Central memory CD8-positive, alpha-beta T cell (primary cell): Measurements from ENCODE around the gene ALMS1.
"Not testable (repeated sequence)": the region's sequence is repeated elsewhere in the genome, so short reads cannot be mapped to it uniquely, and the experiment has no call there.

Experiments
- ATAC-seq: fragments of 150-1000 bp; cut with Tn5 transposase; replicated peaks from 2 replicates; pipeline ENCODE4 v1.10.0; 2022; ENCODE audit warnings: mild to moderate bottlenecking, moderate FRiP score, moderate number of reproducible peaks; ENCODE audit not compliant: poor library complexity, severe bottlenecking; ENCODE audit errors: extremely low read depth
- DNase-seq, 2 donors: peaks; one replicate each; pipeline ENCODE4 v3.0.0; 2021; ENCODE audit warnings: low spot score in 2 of 2
- H3K27ac Mint-ChIP-seq: one replicate; pipeline ENCODE4 v1.8.0; 2022; ENCODE audit warnings: low read depth, mild to moderate bottlenecking, moderate library complexity, mixed read lengths
- H3K27me3 Mint-ChIP-seq: one replicate; pipeline ENCODE4 v1.8.0; 2022; ENCODE audit warnings: mixed read lengths
- H3K36me3 Mint-ChIP-seq: one replicate; pipeline ENCODE4 v1.8.0; 2022; ENCODE audit warnings: mild to moderate bottlenecking, moderate library complexity, mixed read lengths; ENCODE audit not compliant: insufficient read depth
- H3K4me1 Mint-ChIP-seq: one replicate; pipeline ENCODE4 v1.8.0; 2022; ENCODE audit warnings: mixed read lengths
- H3K4me3 Mint-ChIP-seq: one replicate; pipeline ENCODE4 v1.8.0; 2022; ENCODE audit warnings: mild to moderate bottlenecking, moderate library complexity, mixed read lengths
- H3K9me3 Mint-ChIP-seq: one replicate; pipeline ENCODE4 v1.8.0; 2022; ENCODE audit warnings: mixed read lengths

Gene ALMS1

DNA sequence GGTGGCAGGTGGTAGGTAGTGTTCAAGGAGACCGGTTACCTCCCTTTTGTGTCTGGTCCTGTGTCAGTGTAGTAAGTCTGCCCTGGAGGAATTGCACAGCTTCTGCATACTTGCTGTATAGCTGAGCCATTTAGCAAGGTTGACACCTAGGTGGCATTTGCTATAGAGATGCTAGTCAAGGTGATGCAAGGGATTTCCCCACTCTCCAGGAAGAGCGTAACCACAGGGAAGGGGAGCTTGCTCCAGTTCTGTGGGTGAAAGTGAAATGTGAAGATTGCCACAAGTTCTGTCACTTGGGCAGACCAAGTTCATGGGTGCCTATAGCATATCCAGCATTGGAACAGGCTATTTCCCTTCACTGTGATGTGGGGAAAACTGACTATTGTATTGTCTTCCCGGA is 228.5 kb downstream of the ALMS1 start:
- ATAC-seq (no peak), DNase-seq (no peak)
- H3K36me3 Mint-ChIP-seq = peaks cover 3% of the 10 kb centered on the region
- no peaks in the 10 kb centered on the region for H3K27me3 Mint-ChIP-seq
- no peaks in the 10 kb centered on the region for H3K4me1 Mint-ChIP-seq
- H3K9me3 Mint-ChIP-seq = no peaks in the 10 kb centered on the region
- H3K27ac Mint-ChIP-seq = no peak overlapping the region
- no peak overlapping the region for H3K4me3 Mint-ChIP-seq

- Mint-ChIP-seq H3K27ac (no peak overlapping the region), H3K4me3 (no peak overlapping the region), H3K36me3 (peaks cover 3% of the 10 kb centered on the region), H3K9me3 (no peaks in the 10 kb centered on the region), H3K27me3 (no peaks in the 10 kb centered on the region), H3K4me1 (no peaks in the 10 kb centered on the region)
- ATAC-seq (no peak), DNase-seq (no peak)
Observed at GRCh38 chr2:73614997-73615396, 229.4 kb downstream of the ALMS1 start.

DNA sequence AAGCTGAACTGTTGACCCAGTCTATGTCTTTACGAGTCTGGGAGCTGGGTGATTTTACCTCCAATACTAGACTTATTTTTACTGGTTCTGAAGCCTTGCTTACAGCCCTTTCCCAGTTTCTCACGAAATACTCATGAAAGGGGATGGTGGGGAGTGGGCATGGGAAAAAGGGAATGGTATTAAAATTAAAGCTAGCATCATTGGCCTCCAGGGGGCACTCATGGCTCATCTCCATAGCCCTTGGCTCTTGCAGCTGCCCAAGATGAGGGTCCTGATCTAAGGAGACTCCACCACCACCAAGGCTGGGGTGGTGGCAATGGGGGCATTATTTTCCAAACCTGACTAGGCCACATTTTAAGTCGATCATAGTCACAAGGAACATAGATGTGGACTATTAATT is 234.3 kb downstream of the ALMS1 start:
- H3K9me3 Mint-ChIP-seq, H3K4me3 Mint-ChIP-seq, H3K27ac Mint-ChIP-seq, DNase-seq, ATAC-seq, H3K4me1 Mint-ChIP-seq, H3K36me3 Mint-ChIP-seq: not testable (repeated sequence)
- H3K27me3 Mint-ChIP-seq = peaks cover 21% of the 10 kb centered on the region

- H3K4me1 Mint-ChIP-seq, H3K36me3 Mint-ChIP-seq, H3K9me3 Mint-ChIP-seq, H3K4me3 Mint-ChIP-seq, DNase-seq, ATAC-seq, H3K27ac Mint-ChIP-seq: not testable (repeated sequence)
- peaks cover 31% of the 10 kb centered on the region for H3K27me3 Mint-ChIP-seq
Observed at GRCh38 chr2:73624036-73624435, 238.4 kb downstream of the ALMS1 start.

GRCh38 chr2:73624625-73625024 is 239.0 kb downstream of the ALMS1 start:
- not testable (repeated sequence) for H3K27ac Mint-ChIP-seq, ATAC-seq, H3K4me3 Mint-ChIP-seq, H3K9me3 Mint-ChIP-seq, H3K36me3 Mint-ChIP-seq, H3K4me1 Mint-ChIP-seq, DNase-seq
- H3K27me3 Mint-ChIP-seq = peaks cover 31% of the 10 kb centered on the region

DNA sequence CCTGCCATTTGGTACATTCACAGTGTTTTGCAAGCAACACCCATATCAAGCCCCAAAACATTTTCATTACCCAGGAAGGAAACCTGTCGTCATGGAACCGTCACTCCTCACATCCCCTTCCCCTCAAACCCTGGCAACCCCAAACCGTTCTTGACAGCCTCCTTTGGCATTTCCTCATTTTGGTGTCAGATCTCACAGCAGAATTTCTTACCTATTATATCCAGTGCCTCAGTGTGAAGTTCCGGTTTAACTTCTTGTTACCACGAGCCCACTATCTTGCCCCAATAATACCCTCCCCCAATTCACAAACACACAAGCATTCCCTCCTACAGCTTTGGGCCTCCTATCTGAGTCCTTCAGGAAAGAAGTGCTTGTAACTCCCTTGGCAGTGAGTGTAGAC is 240.6 kb downstream of the ALMS1 start:
- H3K4me1 Mint-ChIP-seq, H3K9me3 Mint-ChIP-seq, H3K27ac Mint-ChIP-seq, H3K36me3 Mint-ChIP-seq, DNase-seq, ATAC-seq, H3K4me3 Mint-ChIP-seq: not testable (repeated sequence)
- peaks cover 27% of the 10 kb centered on the region for H3K27me3 Mint-ChIP-seq

DNA sequence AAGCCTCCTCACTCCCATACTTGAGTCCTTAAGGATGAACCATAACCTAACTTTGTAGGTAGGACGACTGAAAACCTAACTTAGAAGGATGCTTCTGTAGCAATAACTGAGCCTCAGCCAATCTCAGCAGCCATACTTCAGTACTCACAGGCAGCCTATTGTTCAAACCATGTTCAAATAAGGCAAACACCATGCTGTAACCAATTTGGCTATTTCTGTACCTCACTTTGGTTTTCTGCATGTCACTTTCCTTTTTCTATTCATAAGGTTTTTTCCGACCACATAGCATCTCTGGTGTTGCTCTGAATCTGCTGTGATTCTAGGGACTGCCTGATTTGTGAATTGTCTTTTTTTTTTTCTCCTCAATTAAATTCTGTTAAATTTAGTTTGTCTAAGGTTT is 242.9 kb downstream of the ALMS1 start:
- not testable (repeated sequence) for ATAC-seq, H3K4me1 Mint-ChIP-seq, H3K36me3 Mint-ChIP-seq

DNA sequence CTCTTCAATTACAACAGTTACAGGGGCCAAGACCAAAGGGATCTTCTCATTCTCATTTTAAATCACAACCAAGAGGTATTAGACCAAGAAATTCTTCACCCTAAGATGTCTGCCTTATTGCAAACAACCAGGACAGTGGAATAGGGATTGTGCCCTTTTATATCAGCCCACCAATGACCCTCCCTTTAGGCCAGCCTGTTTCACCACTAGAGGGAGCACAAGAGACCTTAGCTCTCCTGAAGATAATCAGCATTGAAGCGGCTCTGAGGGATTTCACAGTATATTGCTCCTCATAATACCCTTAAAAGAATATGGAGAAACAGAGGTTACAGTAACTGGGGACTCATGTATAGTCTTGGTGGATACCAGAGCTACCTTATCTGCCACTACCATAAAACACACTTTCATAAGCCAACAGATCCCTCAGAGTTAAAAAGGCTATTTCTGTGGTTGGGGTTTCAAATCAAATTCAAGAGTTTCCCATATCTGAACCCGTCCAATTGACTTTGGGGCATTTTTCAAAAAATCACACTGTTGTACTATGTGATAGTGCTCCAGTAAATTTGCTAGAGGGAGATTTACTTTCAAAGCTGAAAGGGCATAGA is 245.1 kb downstream of the ALMS1 start:
- not testable (repeated sequence) for H3K4me1 Mint-ChIP-seq, H3K4me3 Mint-ChIP-seq, H3K36me3 Mint-ChIP-seq, DNase-seq, ATAC-seq, H3K9me3 Mint-ChIP-seq, H3K27ac Mint-ChIP-seq
- peaks cover 10% of the 10 kb centered on the region for H3K27me3 Mint-ChIP-seq

More for the DNA sequence above, 242.9 kb downstream of the ALMS1 start:
- not testable (repeated sequence) for DNase-seq, H3K27ac Mint-ChIP-seq, H3K4me3 Mint-ChIP-seq, H3K9me3 Mint-ChIP-seq
- H3K27me3 Mint-ChIP-seq = peaks cover 10% of the 10 kb centered on the region

GRCh38 chr2:73636977-73637376 is 251.3 kb downstream of the ALMS1 start:
- not testable (repeated sequence) for H3K27ac Mint-ChIP-seq, H3K36me3 Mint-ChIP-seq, DNase-seq, H3K4me1 Mint-ChIP-seq, H3K9me3 Mint-ChIP-seq, H3K4me3 Mint-ChIP-seq, ATAC-seq
- peaks cover 13% of the 10 kb centered on the region for H3K27me3 Mint-ChIP-seq

GRCh38 chr2:73638429-73638828 is 252.8 kb downstream of the ALMS1 start:
- H3K27me3 Mint-ChIP-seq = peaks cover 23% of the 10 kb centered on the region
- no peak overlapping the region for H3K27ac Mint-ChIP-seq
- H3K4me1 Mint-ChIP-seq = no peaks in the 10 kb centered on the region
- no peak for ATAC-seq
- H3K4me3 Mint-ChIP-seq = no peak overlapping the region
- no peaks in the 10 kb centered on the region for H3K36me3 Mint-ChIP-seq
- no peaks in the 10 kb centered on the region for H3K9me3 Mint-ChIP-seq
- no peak for DNase-seq

DNA sequence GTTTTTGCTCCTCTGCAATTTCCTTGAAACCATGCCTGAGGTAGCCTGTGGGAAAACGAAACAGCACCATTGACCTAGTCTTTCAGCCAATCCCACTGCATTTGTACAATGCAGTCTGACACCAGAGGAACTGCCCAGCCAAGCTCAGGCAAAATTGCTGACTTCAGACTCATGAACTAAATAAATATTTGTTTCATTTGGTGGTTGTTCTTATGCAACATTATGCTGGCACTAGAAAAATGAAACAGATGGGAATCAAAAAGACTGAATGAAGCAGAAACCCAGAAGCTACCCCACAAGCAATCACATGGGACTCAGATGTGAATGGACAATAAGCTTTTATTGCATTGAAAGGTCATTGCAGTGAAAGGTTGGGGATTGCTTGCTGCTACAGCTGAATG is 254.9 kb downstream of the ALMS1 start:
- no peaks in the 10 kb centered on the region for H3K9me3 Mint-ChIP-seq
- H3K27ac Mint-ChIP-seq = no peak overlapping the region
- H3K27me3 Mint-ChIP-seq = peaks cover 43% of the 10 kb centered on the region
- ATAC-seq = no peak
- H3K4me1 Mint-ChIP-seq = no peaks in the 10 kb centered on the region
- no peak overlapping the region for H3K4me3 Mint-ChIP-seq
- no peaks in the 10 kb centered on the region for H3K36me3 Mint-ChIP-seq
- no peak for DNase-seq

- no peak overlapping the region for H3K4me3 Mint-ChIP-seq
- H3K9me3 Mint-ChIP-seq = no peaks in the 10 kb centered on the region
- no peak for DNase-seq
- ATAC-seq = no peak
- H3K27ac Mint-ChIP-seq = no peak overlapping the region
- peaks cover 49% of the 10 kb centered on the region for H3K27me3 Mint-ChIP-seq
- H3K36me3 Mint-ChIP-seq = no peaks in the 10 kb centered on the region
- no peaks in the 10 kb centered on the region for H3K4me1 Mint-ChIP-seq
Observed at GRCh38 chr2:73640946-73641766, 255.5 kb downstream of the ALMS1 start.

DNA sequence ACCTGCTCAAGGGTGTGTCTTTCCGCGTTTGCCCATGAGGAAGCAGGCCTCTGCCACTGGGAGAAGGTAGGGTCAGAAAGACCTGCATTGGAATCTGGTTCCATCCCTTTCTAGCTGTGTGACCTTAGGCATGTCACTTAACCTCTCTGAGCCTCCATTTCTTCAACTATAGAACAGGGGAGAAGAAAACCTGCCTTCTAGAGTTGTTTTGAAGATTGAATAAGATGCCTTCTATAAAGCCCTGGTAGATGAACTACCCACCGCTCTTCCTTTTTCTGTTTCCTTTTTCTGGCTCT is 256.1 kb downstream of the ALMS1 start:
- Mint-ChIP-seq H3K36me3 (no peaks in the 10 kb centered on the region), H3K4me3 (no peak overlapping the region), H3K27ac (no peak overlapping the region), H3K27me3 (peaks cover 55% of the 10 kb centered on the region), H3K9me3 (no peaks in the 10 kb centered on the region), H3K4me1 (no peaks in the 10 kb centered on the region)
- no peak for ATAC-seq
- DNase-seq = no peak
